ENCODE measurements around the gene ITPA. TPM values are rescaled to one million over a fixed set of nuclear protein-coding genes. Genes with fewer than 3 reads are reported as not detected.
A peak's percentile ranks its signal among the peaks of the same experiment; 100 is the strongest.

ITPA gene
- total and polyA plus RNA-seq, 2 of the 8 experiments (the other 6 are each of a cell fraction or from before 2014, with no cell fraction given): 88.2 to 94.0 TPM

DNA sequence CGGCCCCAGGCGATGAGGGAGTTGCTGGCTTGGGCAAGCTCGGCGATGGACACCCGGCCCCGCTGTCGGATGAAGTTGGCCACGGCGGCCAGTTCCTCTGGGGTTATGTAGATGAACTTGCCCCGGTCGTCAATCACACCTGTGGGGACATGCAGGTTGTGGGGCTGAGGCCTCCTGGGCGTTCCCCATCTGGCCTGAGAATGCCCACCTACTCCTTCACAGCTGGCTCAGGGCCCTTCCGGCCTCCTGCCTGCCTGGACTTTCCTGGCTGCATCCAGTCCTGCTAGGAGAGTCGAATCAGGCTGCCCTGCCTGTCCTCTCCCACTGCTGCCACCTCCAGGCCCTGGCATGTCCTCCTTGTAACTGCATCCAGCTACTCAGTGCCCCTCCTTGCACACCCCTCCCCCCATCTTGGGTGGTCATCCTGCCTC lies 18.6 kb upstream of the ITPA start:
- H3K79me1 ChIP-seq (ENCODE audit: low read depth, low read length): no peaks in the 10 kb centered on the region
- no peaks in the 10 kb centered on the region for H3K9me3 ChIP-seq (ENCODE audit: insufficient read depth in 2 of 2, low read depth in 1 of 2, low read length in 1 of 2)
- no peaks in the 10 kb centered on the region for H3K27me3 ChIP-seq (replicated peaks in 1 of 4; ENCODE audit: control insufficient read depth in 3 of 4, extremely low read depth in 1 of 4, insufficient read depth in 3 of 4, low read length in 3 of 4)
- TF ChIP-seq ATF3 (IDR thresholded peaks at IDR 0.05; ENCODE audit: insufficient read depth, low read depth, low read length) (no peak), RAD21 (IDR thresholded peaks at IDR 0.05 in 1 of 2, conservative IDR thresholded peaks at IDR 0.05 in 1 of 2; ENCODE audit: low read depth in 2 of 2, low read length in 2 of 2) (0 out of 4 replicates have a peak, but pooled peaks of 1 of the 2 experiments have one; percentile 18), CTCF (IDR thresholded peaks at IDR 0.05; ENCODE audit: control extremely low read depth in 1 of 3, insufficient read depth in 1 of 3, low read depth in 1 of 3, low read length in 3 of 3) (peak in 1 of 3 experiments; percentile 21; a peak in 1 of 4 replicates), POLR2AphosphoS5 (IDR thresholded peaks at IDR 0.05; ENCODE audit: low read depth, low read length) (peak; percentile 33; the same call in 1 of the 2 replicates)
- no peak overlapping the region for H2AK5ac ChIP-seq (ENCODE audit: low read depth, low read length)
- no peak overlapping the region for H3K4me2 ChIP-seq (ENCODE audit: insufficient read depth in 1 of 2, low read depth in 2 of 2, low read length in 2 of 2)
- H3K23ac ChIP-seq (ENCODE audit: insufficient read length): no peak overlapping the region
- H4K5ac ChIP-seq (ENCODE audit: insufficient read length, low read depth, low read length): no peak overlapping the region
- H3K4me1 ChIP-seq (replicated peaks in 1 of 4; ENCODE audit: control insufficient read depth in 3 of 4, insufficient read depth in 4 of 4, low read length in 3 of 4): no peaks in the 10 kb centered on the region
- ChIA-PET CTCF (ENCODE audit: partially characterized antibody) (interaction anchor here (1.5 kb wide), 1 partner anchor 85 kb away, joined by 5 read pairs; no protein-coding TSS in a partner anchor), POLR2A (ENCODE audit: partially characterized antibody) (interaction anchor here (0.8 to 2.1 kb wide), 6 partner anchors 9 to 23 kb away, joined by 3 to 6 read pairs (median 4); partner anchors contain the start of gene LZTS3)
- H2BK5ac ChIP-seq (ENCODE audit: low read depth, low read length): no peak overlapping the region
- H2AFZ ChIP-seq (ENCODE audit: low read length): no peak overlapping the region
- H2BK12ac ChIP-seq (ENCODE audit: low read depth, low read length): no peak overlapping the region
- no peak for FAIRE-seq
- H3K4ac ChIP-seq (replicated peaks; ENCODE audit: insufficient read length, low read depth, low read length): no peak overlapping the region
- H4K8ac ChIP-seq (ENCODE audit: extremely low read depth, insufficient read depth, low read length): no peak overlapping the region
- DNase-seq (ENCODE audit: low read depth in 1 of 2, low spot score in 2 of 2): no peak
- no peak overlapping the region for H3K18ac ChIP-seq (ENCODE audit: extremely low read depth, low read length)
- no peak overlapping the region for H2BK15ac ChIP-seq (ENCODE audit: low read length)
- no peak overlapping the region for H3K9ac ChIP-seq (replicated peaks in 1 of 4; ENCODE audit: extremely low read depth in 1 of 4, low read depth in 3 of 4, low read length in 3 of 4)
- H4K20me1 ChIP-seq (replicated peaks in 1 of 2; ENCODE audit: control insufficient read depth in 1 of 2, insufficient read depth in 2 of 2, low read length in 2 of 2): peaks cover 6 to 9% of the 10 kb centered on the region in 2 experiments
- H3K27ac ChIP-seq (ENCODE audit: low read depth, low read length): no peak overlapping the region
- H3K14ac ChIP-seq (ENCODE audit: insufficient read length): no peak overlapping the region
- H4K91ac ChIP-seq (replicated peaks; ENCODE audit: insufficient read length, low read length): no peak overlapping the region
- H2BK20ac ChIP-seq (ENCODE audit: low read length): no peak overlapping the region
- H3K4me3 ChIP-seq (ENCODE audit: extremely low read depth in 1 of 4, insufficient read depth in 2 of 4, low read depth in 3 of 4, low read length in 4 of 4): no peak overlapping the region
- H2BK120ac ChIP-seq (replicated peaks; ENCODE audit: low read depth, low read length): no peak overlapping the region
- 93% methylated on average over 13 of the region's 14 CpGs; no CpG with 5 or more reads in 1 of the 2 experiments for WGBS, 2 experiments (ENCODE audit: extremely low coverage in 1 of 2, insufficient coverage in 1 of 2, insufficient read length in 1 of 2, insufficient replicate concordance in 2 of 2, low coverage in 1 of 2, low lambda C conversion rate in 2 of 2, missing lambda C conversion rate in 1 of 2)
- no peaks in the 10 kb centered on the region for H3K79me2 ChIP-seq (ENCODE audit: control insufficient read depth in 1 of 2, insufficient read depth in 2 of 2, low read length in 2 of 2)
- H3K23me2 ChIP-seq (ENCODE audit: low read depth, low read length): no peaks in the 10 kb centered on the region
- peaks cover 20 to 59% (median 40%) of the 10 kb centered on the region in 4 experiments for H3K36me3 ChIP-seq (ENCODE audit: control insufficient read depth in 2 of 4, insufficient read depth in 4 of 4, low read length in 3 of 4)
- no peak overlapping the region for H3K56ac ChIP-seq (replicated peaks; ENCODE audit: insufficient read length, low read depth, low read length)
